Sigmoid colon (tissue), 7 donors: ENCODE data around the gene ZNF319. TPM values are rescaled to one million over a fixed set of nuclear protein-coding genes. Genes with fewer than 3 reads are reported as not detected.
A peak's percentile ranks its signal among the peaks of the same experiment; 100 is the strongest.

Source experiments
- DNase-seq: peaks from one replicate; pipeline ENCODE4 v3.0.0-alpha.2; 2019
- H3K27ac ChIP-seq, 4 donors: fragments of 200-600 bp; sonication (generic); one replicate each; pipeline ENCODE4 v1.5.1; 2016 to 2019; ENCODE audit warnings: mild to moderate bottlenecking in 1 of 4
- H3K27me3 ChIP-seq, 3 donors: fragments of 200-600 bp; sonication (generic); one replicate each; pipeline ENCODE4 v1.5.1; 2019; ENCODE audit warnings: mild to moderate bottlenecking in 1 of 3
- H3K36me3 ChIP-seq, 4 donors: fragments of 200-600 bp; sonication (generic); one replicate each; pipeline ENCODE4 v1.5.1; 2016 to 2019
- H3K4me1 ChIP-seq, 4 donors: fragments of 200-600 bp; sonication (generic); one replicate each; pipeline ENCODE4 v1.5.1; 2017 to 2019
- H3K4me3 ChIP-seq, 4 donors: fragments of 200-600 bp; sonication (generic); one replicate each; pipeline ENCODE4 v1.5.1; 2017 to 2019; ENCODE audit warnings: mild to moderate bottlenecking in 2 of 4, moderate library complexity in 1 of 4
- H3K9me3 ChIP-seq, 4 donors: fragments of 200-600 bp in 3 of 4; sonication (generic) in 3 of 4; one replicate each; pipeline versions ENCODE4 v1.5.1 to v1.6.1; 2013 to 2019
- EP300 ChIP-seq, 4 donors: sonication (generic); formaldehyde crosslinking; IDR thresholded peaks; one replicate each; pipeline ENCODE4 v1.6.1; 2017; ENCODE audit warnings: antibody characterized with exemption in 4 of 4
- POLR2A ChIP-seq, 2 donors: fragments of 450-650 bp; IDR thresholded peaks; one replicate each; pipeline ENCODE4 v1.6.1; 2016; ENCODE audit warnings: antibody characterized with exemption in 2 of 2, mild to moderate bottlenecking in 2 of 2, moderate library complexity in 2 of 2
- POLR2AphosphoS5 ChIP-seq, 4 donors: sonication (generic); formaldehyde crosslinking; IDR thresholded peaks; one replicate each; pipeline ENCODE4 v1.6.1; 2017; ENCODE audit warnings: antibody characterized with exemption in 4 of 4
- WGBS, 2 donors: extraction: QIAGEN DNeasy Blood & Tissue Kit; methylation state at CpG; one replicate each; pipeline ENCODE4 v1.1.7; 2013; 5-methylcytosine and 5-hydroxymethylcytosine counted together
- intact Hi-C: fragments of 100-400 bp; cut with DNase I; formaldehyde crosslinking; loops from one replicate; pipeline ENCODE4 v1.15.1; 2023
- polyA plus RNA-seq, 3 donors: library from polyadenylated mRNA; stranded (reverse); fragments of 200-250 nt; gene quantifications; one replicate each; pipeline ENCODE4 v1.2.3, GENCODE V29; 2013
- total RNA-seq, 4 donors: library from RNA; depleted of rRNA; stranded (reverse); fragments of >200 nt; gene quantifications; one replicate each; pipeline ENCODE4 v1.1.0, GENCODE V29; 2016
- TF ChIP-seq, protein P1 (sequence below), 4 experiments: fragments of 450-650 bp in 3 of 4; fragments of 200-600 bp in 1 of 4; IDR thresholded peaks; one replicate each; pipeline ENCODE4 v1.5.1; 2016 to 2019; ENCODE audit warnings: antibody characterized with exemption in 4 of 4, mild to moderate bottlenecking in 3 of 4, moderate library complexity in 2 of 4
- donor health status: healthy with polysubstance abuse.
- donor health status: Bipolar disorder and iron deficiency.
- donor health status: healthy.

ZNF319 gene
- 1 to 10 TPM; 4.1 to 5.7 (median 4.9) TPM for total RNA-seq
- polyA plus RNA-seq, result 1 to 10 TPM; 1.2 to 5.7 (median 1.2) TPM

DNA sequence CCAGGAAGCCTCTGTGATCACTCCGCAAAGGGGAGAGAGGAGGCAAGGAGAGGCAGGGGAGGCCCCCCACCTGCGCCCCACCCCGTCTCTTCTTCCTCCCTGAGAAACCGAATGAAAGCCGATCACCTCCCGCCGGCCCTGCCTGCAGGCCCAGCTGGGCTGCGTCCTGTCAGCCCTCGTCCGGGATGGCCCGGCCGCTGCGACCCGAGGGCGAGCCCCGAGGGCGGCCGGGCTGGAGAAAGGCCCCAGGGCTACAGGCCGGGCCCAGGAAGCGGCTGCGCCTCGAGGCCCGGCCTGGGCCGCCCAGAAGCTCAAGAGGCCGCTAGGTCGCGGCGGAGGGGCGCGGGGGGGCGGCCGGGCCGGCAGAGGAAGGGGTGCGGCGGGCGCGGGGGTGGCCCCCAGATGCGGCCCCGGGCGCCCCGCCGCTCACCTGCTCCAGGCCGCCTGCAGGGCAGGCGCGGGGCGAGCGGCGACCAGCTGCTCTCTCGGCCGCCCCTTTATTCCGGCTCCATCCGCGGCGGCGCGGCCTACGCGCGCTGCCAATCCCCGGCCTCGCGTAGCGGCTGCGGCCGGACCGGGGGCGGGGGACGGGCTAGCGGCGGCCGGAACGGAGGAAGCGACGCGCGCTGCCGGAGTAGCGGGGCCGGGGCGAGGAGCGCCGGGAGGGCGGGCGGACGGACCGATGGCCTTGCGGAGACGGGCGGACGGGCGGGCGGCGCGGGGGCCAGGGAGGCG is at the start of gene ZNF319:
TSS of gene ZNF319 (minus strand) at position 702 of the 735 bp plus-strand sequence. CDS start 2,407 bp downstream, outside the sequence.
- intact Hi-C loops, result loop anchor here (2.0 to 10.0 kb wide), 5 partner anchors 101 to 545 kb away; partner anchors contain the start of genes CCDC102A, KATNB1 and KIFC3
- WGBS, 2 donors, result 0 to 1% methylated on average over 95 of the region's 95 CpGs
- Histone ChIP-seq H3K36me3 (peaks cover 7 to 49% (median 22%) of the 10 kb centered on the region in 4 donors), H3K27me3 (no peaks in the 10 kb centered on the region), H3K4me3 (peak within 1 kb of the TSS; percentile 48 to 91 (median 82)), H3K4me1 (peaks cover 0 to 51% (median 32%) of the 10 kb centered on the region in 4 donors), H3K9me3 (no peaks in the 10 kb centered on the region), H3K27ac (peak within 1 kb of the TSS; percentile 93 to 98 (median 96))
- TF ChIP-seq, protein P1, sequence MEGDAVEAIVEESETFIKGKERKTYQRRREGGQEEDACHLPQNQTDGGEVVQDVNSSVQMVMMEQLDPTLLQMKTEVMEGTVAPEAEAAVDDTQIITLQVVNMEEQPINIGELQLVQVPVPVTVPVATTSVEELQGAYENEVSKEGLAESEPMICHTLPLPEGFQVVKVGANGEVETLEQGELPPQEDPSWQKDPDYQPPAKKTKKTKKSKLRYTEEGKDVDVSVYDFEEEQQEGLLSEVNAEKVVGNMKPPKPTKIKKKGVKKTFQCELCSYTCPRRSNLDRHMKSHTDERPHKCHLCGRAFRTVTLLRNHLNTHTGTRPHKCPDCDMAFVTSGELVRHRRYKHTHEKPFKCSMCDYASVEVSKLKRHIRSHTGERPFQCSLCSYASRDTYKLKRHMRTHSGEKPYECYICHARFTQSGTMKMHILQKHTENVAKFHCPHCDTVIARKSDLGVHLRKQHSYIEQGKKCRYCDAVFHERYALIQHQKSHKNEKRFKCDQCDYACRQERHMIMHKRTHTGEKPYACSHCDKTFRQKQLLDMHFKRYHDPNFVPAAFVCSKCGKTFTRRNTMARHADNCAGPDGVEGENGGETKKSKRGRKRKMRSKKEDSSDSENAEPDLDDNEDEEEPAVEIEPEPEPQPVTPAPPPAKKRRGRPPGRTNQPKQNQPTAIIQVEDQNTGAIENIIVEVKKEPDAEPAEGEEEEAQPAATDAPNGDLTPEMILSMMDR (IDR thresholded peaks at IDR 0.05), result no peak
- TF ChIP-seq EP300 (IDR thresholded peaks at IDR 0.05) (no peak), POLR2A (IDR thresholded peaks at IDR 0.05) (no peak), POLR2AphosphoS5 (IDR thresholded peaks at IDR 0.05) (peak in 1 of 4 donors; percentile 6)
- no peak for DNase-seq

DNA sequence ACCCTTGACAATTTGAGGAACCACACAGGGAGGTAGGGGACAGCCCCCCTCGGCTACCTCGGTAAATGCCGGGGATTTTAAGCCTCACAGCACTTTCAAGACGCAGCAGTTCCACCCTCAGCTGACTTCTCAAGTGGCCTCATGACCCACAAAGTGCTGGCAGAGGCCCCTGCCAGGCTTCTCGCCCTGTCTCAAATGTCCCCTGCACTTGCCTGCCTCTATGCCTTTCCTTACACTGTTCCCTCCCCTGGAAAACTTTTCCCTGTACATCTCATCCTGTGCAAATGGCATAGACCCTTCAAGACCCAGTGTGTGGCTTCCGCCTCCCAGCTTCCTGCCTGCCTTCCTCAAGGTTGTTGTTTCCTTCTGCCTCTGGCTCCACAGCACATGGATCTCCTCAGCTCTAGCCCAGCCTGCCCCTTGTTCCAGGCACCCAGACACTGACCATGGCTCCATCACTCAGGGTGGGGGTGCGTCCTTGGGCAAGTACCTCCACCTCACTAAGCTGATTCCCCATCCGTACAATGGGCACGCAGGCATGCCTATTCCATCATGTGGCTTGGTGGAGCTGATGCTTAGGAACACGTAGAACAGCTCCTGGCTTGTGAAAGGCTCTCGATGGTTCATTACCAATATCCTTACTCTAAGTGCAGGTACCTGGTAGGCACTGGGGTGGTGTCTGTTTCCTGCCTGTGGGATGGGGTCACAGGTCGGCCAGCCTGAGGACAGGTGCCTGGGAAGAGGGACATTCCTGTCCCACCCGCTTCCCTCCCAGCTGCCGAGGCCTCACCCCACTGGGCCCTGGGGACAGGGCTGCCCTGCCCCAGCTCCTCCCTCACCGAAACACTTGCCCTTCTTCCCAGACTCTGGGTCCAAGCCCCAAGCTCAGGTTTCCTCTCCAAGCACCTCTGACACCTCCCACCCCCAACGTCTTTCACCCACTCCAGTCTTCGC is 49.0 kb upstream of the ZNF319 start:
- no peaks in the 10 kb centered on the region for H3K4me1 ChIP-seq
- H3K27me3 ChIP-seq, result no peaks in the 10 kb centered on the region
- DNase-seq, result no peak
- H3K27ac ChIP-seq, result no peak overlapping the region
- peaks cover 0 to 9% (median 0%) of the 10 kb centered on the region in 4 donors for H3K36me3 ChIP-seq
- 79 to 81% methylated on average over 17 of the region's 17 CpGs for WGBS, 2 donors
- H3K4me3 ChIP-seq, result no peak overlapping the region
- no peak for TF ChIP-seq POLR2AphosphoS5 (IDR thresholded peaks at IDR 0.05)
- no peak for TF ChIP-seq POLR2A (IDR thresholded peaks at IDR 0.05)
- TF ChIP-seq, protein P1 (IDR thresholded peaks at IDR 0.05), result no peak
- no peak for TF ChIP-seq EP300 (IDR thresholded peaks at IDR 0.05)
- H3K9me3 ChIP-seq, result no peaks in the 10 kb centered on the region
- intact Hi-C loops, result no loop called here

DNA sequence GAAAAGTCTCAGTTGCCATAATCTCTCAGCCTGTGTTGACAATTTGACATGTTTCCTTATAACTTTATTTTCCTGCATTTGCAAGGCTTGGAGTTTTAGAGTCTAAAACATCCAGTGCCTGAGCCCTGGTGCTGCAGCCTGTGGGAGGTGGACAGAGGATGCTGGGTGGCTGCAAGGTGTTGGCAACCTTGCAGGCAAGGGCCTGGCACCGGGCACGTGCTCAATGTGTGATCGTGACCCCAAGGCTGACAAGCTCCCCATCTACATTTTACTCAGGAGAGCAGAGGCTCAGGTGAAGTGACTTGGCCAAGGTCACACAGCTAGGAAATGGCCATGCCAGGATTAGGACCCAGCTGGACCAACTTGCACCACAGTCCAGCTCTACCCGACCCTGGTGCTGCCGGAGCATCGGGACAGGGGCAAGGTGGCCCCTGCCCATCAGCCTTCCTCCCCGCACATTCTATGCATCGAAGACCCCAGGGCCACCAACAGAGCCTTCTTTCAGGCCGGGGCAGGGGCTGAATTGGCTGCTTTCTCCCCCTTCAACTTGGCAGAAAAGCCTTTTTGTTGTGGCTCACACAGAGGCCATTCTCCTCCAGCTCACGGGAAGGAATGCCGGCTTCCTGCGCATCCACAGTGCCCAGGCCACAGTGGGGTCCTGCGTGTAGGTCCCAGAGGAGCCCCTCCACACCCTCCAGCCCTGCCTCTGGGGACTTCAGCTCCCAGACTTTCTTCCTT is 48.2 kb upstream of the ZNF319 start:
- TF ChIP-seq POLR2A (IDR thresholded peaks at IDR 0.05) (no peak), POLR2AphosphoS5 (IDR thresholded peaks at IDR 0.05) (no peak), EP300 (IDR thresholded peaks at IDR 0.05) (no peak)
- TF ChIP-seq, protein P1 (IDR thresholded peaks at IDR 0.05), result no peak
- intact Hi-C loops, result no loop called here
- Histone ChIP-seq H3K4me1 (no peaks in the 10 kb centered on the region), H3K9me3 (no peaks in the 10 kb centered on the region), H3K4me3 (no peak overlapping the region), H3K36me3 (peaks cover 0 to 14% (median under 1%) of the 10 kb centered on the region in 4 donors), H3K27me3 (no peaks in the 10 kb centered on the region), H3K27ac (no peak overlapping the region)
- DNase-seq, result no peak
- 90 to 91% methylated on average over 13 of the region's 13 CpGs for WGBS, 2 donors

DNA sequence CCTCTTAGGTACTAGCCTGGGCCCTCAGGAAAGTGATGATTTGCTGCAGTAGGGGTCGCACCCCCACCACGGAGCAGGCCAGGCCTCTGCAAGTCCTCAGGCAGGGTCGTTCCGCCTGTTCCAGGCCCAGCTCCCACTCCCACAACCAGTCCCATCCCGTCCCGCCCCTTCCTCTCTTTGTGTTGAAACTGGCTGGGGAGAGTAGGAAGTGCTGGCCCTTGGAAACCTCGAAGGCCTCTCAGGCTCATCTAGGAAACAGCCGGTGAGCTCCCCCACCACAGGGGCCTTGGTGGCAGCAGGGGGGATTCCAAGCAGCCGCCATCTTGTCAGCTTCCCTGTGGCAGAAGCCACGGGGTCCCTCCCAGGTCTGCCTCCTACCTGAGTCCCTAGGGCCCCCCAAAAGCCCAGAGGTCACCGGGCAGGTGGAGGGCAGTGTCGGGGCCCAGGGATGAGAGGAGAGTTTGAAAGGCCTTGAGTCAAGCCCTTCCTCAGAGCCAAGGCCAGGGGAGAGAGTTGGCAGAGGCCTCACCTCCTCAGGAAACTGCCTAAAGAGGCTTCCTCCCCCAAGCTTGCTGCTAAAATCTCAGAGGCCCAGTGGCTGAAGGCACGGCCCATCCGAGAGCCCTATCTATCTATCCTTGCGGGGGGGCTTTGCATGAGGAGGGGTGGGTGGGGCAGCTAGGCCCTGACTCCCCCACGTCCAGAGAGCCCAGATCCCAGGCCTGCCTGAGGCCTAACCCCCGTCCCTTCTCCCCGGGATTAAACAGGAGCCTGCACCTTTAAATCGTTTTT is 47.3 kb upstream of the ZNF319 start:
- no peak for DNase-seq
- Histone ChIP-seq H3K27me3 (no peaks in the 10 kb centered on the region), H3K36me3 (peaks cover 0 to 22% (median 3%) of the 10 kb centered on the region in 4 donors), H3K4me1 (no peaks in the 10 kb centered on the region), H3K9me3 (no peaks in the 10 kb centered on the region), H3K27ac (peak overlapping the region in 2 of 4 donors; percentile 13 to 20), H3K4me3 (no peak overlapping the region)
- TF ChIP-seq EP300 (IDR thresholded peaks at IDR 0.05), result no peak
- no peak for TF ChIP-seq POLR2A (IDR thresholded peaks at IDR 0.05)
- no peak for TF ChIP-seq POLR2AphosphoS5 (IDR thresholded peaks at IDR 0.05)
- TF ChIP-seq, protein P1 (IDR thresholded peaks at IDR 0.05), result no peak
- intact Hi-C loops, result no loop called here
- 80 to 83% methylated on average over 19 of the region's 19 CpGs for WGBS, 2 donors
